ENCODE results near the gene SVIL. TPM values are rescaled to one million over a fixed set of nuclear protein-coding genes. Genes with fewer than 3 reads are reported as not detected.

The SVIL gene
- total and polyA plus RNA-seq, 2 of the 13 experiments (the other 11 are each of a cell fraction or from before 2014, with no cell fraction given), result 3.9 to 12.1 TPM

DNA sequence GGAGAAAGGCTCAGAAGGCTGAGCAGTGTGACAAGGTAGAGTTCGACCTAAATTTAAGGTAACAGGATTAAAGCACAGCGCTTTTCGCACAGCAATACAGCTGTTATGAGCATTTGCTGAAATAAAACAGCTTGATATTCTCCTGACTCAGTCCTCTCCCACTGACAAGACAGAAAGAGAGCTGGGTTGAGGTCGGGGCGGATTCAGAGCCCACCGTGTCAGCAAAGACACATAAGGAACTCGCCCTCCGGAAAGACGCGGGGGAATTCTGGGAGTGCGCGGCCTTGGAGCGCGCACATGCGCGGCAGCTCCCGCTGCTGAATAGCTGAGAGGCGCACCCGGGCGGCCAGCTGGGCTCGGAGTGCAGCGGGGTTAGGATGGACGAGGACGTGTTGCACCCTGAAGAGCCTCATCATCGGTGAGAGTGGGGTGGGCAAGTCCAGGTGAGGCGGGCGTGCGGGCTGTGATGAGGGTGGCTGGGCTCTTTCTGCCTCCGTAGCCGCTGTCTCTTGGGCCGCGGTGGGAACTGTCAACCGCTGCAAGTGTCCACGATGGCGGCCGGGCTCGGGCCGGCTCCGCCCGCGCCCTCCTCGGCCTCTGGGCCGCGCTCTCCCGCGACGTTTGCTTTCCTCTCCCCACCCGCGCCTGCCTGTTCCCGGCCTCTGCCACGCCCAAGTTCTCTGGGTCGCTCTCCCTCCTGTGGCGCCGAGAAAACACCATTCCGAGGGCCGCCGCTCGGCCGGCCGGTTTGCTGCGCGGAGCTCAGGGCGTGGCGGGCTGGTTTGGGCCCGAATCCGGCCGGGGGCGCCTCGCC is 225.3 kb downstream of the SVIL start (continued):
- TF ChIP-seq, protein P1, sequence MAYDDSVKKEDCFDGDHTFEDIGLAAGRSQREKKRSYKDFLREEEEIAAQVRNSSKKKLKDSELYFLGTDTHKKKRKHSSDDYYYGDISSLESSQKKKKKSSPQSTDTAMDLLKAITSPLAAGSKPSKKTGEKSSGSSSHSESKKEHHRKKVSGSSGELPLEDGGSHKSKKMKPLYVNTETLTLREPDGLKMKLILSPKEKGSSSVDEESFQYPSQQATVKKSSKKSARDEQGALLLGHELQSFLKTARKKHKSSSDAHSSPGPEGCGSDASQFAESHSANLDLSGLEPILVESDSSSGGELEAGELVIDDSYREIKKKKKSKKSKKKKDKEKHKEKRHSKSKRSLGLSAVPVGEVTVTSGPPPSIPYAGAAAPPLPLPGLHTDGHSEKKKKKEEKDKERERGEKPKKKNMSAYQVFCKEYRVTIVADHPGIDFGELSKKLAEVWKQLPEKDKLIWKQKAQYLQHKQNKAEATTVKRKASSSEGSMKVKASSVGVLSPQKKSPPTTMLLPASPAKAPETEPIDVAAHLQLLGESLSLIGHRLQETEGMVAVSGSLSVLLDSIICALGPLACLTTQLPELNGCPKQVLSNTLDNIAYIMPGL (CRISPR knock-in tag; IDR thresholded peaks at IDR 0.05; ENCODE audit: borderline replicate concordance in 1 of 2, low read depth in 1 of 2), result peak; percentile 85 to 90
- TF ChIP-seq ZSCAN25 (CRISPR knock-in tag; IDR thresholded peaks at IDR 0.05), result no peak
- peak; percentile 40 for TF ChIP-seq TEAD3 (CRISPR knock-in tag; optimal IDR thresholded peaks at IDR 0.05; ENCODE audit: borderline replicate concordance)
- TF ChIP-seq U2AF2 (IDR thresholded peaks at IDR 0.05; ENCODE audit: low read depth, low read length), result no peak
- TF ChIP-seq, protein P2, sequence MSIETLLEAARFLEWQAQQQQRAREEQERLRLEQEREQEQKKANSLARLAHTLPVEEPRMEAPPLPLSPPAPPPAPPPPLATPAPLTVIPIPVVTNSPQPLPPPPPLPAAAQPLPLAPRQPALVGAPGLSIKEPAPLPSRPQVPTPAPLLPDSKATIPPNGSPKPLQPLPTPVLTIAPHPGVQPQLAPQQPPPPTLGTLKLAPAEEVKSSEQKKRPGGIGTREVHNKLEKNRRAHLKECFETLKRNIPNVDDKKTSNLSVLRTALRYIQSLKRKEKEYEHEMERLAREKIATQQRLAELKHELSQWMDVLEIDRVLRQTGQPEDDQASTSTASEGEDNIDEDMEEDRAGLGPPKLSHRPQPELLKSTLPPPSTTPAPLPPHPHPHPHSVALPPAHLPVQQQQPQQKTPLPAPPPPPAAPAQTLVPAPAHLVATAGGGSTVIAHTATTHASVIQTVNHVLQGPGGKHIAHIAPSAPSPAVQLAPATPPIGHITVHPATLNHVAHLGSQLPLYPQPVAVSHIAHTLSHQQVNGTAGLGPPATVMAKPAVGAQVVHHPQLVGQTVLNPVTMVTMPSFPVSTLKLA (IDR thresholded peaks at IDR 0.05), result no peak
- TF ChIP-seq SMARCC2 (IDR thresholded peaks at IDR 0.05), result no peak
- TF ChIP-seq FOXC1 (CRISPR knock-in tag; IDR thresholded peaks at IDR 0.05; ENCODE audit: borderline replicate concordance), result peak; percentile 93
- peak; percentile 89 for TF ChIP-seq ZNF441 (CRISPR knock-in tag; IDR thresholded peaks at IDR 0.05; ENCODE audit: borderline replicate concordance)
- TF ChIP-seq ZNF598 (CRISPR knock-in tag; IDR thresholded peaks at IDR 0.05; ENCODE audit: borderline replicate concordance), result peak; percentile 88
- TF ChIP-seq HMG20B (CRISPR knock-in tag; conservative IDR thresholded peaks at IDR 0.05), result no peak; the same call in 1 of the 2 replicates
- peak; percentile 41; the same call in 1 of the 2 replicates for TF ChIP-seq POGK (CRISPR knock-in tag; conservative IDR thresholded peaks at IDR 0.05)
- peak; percentile 78; the same call in 1 of the 2 replicates for TF ChIP-seq KLF11 (CRISPR knock-in tag; IDR thresholded peaks at IDR 0.05)
- TF ChIP-seq SP5 (CRISPR knock-in tag; IDR thresholded peaks at IDR 0.05; ENCODE audit: borderline replicate concordance, low read depth), result no peak
- TF ChIP-seq, protein P3, sequence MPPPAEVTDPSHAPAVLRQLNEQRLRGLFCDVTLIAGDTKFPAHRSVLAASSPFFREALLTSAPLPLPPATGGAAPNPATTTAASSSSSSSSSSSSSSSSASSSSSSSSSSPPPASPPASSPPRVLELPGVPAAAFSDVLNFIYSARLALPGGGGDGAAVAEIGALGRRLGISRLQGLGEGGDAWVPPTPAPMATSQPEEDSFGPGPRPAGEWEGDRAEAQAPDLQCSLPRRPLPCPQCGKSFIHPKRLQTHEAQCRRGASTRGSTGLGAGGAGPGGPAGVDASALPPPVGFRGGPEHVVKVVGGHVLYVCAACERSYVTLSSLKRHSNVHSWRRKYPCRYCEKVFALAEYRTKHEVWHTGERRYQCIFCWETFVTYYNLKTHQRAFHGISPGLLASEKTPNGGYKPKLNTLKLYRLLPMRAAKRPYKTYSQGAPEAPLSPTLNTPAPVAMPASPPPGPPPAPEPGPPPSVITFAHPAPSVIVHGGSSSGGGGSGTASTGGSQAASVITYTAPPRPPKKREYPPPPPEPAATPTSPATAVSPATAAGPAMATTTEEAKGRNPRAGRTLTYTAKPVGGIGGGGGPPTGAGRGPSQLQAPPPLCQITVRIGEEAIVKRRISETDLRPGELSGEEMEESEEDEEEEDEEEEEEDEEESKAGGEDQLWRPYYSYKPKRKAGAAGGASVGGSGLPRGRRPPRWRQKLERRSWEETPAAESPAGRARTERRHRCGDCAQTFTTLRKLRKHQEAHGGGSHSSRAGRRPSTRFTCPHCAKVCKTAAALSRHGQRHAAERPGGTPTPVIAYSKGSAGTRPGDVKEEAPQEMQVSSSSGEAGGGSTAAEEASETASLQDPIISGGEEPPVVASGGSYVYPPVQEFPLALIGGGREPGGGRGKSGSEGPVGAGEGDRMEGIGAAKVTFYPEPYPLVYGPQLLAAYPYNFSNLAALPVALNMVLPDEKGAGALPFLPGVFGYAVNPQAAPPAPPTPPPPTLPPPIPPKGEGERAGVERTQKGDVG (CRISPR knock-in tag; IDR thresholded peaks at IDR 0.05; ENCODE audit: borderline replicate concordance), result peak; percentile 84; the same call in 1 of the 2 replicates
- TF ChIP-seq, protein P4, sequence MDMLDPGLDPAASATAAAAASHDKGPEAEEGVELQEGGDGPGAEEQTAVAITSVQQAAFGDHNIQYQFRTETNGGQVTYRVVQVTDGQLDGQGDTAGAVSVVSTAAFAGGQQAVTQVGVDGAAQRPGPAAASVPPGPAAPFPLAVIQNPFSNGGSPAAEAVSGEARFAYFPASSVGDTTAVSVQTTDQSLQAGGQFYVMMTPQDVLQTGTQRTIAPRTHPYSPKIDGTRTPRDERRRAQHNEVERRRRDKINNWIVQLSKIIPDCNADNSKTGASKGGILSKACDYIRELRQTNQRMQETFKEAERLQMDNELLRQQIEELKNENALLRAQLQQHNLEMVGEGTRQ (IDR thresholded peaks at IDR 0.05; ENCODE audit: low read depth, low read length), result no peak
- TF ChIP-seq, protein P4 (CRISPR knock-in tag; IDR thresholded peaks at IDR 0.05; ENCODE audit: borderline replicate concordance), result 0 out of 2 replicates have a peak, but pooled peaks have one; percentile 11
- no peak for TF ChIP-seq FOXM1 (CRISPR knock-in tag; IDR thresholded peaks at IDR 0.05)
- TF ChIP-seq ZNF501 (CRISPR knock-in tag; IDR thresholded peaks at IDR 0.05), result peak; percentile 74; the same call in 1 of the 2 replicates
